NCI-H187 treated with DMSO at 0.1 percent for 48 hours (cell line): ENCODE data around the gene UNC5B.
"Not testable (repeated sequence)": the region's sequence is repeated elsewhere in the genome, so short reads cannot be mapped to it uniquely, and the experiment has no call there.

Experiments
- DNase-seq: peaks from one replicate; lab custom pipeline; 2025; lab: John Stamatoyannopoulos, UW

The UNC5B gene

DNA sequence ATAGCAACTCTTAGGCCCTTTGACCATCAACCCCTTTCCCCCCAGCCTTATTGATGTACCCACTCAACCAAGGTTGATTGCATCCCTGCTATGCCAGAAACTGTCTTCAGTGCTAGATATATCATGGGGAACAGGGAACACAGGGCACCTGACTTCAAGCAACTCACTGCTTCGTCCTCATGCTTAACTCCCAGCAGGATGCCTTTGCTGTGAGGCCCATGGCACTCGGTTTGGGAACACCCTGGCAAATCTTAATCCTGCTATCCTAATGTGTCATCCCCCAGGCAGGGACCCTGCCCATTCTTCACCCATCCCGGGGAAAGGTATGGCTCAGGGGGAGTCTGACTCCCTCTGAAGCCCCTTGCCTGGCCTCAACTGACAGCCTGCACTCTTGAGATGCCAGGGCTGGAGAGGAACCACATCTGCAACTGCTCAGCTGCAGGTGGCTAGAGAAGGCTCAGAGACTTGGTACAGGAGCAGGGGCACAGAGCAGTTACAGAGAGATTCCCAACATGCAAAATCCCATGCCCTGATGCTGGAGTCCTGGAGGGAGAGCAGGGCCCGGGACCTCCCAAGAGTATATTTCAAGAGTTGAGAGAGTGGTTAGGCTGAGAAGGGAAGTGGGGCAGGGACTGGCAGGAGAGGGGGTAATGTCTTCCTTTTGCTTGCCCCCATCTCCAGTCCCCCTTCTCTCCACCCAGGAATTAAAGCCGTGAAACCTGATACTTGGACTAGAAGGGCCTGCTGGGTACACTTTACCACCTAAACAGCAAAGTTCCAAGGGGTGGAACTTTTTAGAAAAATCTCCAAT is 2.4 kb upstream of the UNC5B start:
- DNase-seq = no peak

DNA sequence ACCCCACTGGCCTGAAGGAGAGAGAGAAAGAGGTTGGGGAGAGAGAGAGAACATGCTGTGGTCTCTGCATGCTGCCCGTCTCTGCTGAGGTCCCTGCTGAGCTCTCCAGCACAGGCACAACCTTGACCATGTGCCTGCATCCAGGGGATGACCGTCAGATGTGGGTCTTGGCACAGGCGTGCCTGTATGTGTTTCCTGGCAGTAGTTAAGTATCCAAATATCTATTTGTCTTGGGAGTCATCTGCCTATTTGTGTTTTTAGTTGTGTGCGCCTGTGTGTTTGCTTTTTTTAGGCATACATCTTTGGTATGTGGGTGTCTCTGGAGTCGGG is 1.9 kb upstream of the UNC5B start:
- no peak for DNase-seq

DNA sequence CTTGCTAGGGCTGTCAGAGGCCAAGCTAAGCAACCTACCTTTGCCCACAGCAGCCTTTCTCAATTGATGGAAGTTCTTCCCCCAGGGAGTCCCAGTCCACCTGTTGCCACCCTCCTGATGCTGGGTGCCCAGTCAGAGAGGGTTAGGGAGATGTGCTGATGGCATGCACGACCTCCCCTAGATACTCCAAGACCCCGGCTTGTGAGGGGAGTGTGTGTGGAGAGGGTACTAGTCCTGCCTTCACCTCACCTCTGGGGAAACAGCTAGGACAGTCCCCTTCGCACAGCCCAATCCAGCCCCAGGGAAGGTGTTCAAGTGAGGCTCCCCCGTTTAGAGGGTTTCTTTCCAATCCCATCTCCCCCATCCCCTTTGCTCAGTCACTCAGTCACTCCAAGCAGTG is 1.3 kb upstream of the UNC5B start:
- DNase-seq = no peak

DNA sequence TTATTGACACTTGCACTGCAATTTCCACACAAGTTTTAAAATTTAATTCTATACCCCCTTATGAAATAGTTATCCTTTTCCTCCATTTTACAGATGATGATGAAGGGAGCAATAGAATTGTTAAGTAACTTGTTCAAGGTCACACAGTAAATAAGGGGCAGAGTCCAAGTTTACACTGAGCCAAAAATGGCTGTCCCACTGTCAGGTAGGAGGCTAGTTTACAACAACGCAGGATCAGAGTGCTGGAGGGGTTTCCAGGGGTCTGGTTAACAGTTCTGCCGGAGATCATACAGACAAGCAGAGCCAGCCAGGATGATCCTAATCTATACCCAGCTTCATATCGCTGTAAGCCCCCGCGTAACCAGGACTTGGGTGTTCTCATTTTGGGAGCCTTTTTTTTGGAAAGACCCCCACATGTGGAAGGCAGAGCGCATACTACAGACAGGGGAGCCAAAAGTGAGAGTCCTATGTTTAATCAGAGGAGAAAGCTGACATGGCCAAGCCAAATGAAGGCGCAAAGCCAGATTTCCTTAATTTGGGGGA is 524 bp upstream of the UNC5B start:
- DNase-seq = no peak

DNA sequence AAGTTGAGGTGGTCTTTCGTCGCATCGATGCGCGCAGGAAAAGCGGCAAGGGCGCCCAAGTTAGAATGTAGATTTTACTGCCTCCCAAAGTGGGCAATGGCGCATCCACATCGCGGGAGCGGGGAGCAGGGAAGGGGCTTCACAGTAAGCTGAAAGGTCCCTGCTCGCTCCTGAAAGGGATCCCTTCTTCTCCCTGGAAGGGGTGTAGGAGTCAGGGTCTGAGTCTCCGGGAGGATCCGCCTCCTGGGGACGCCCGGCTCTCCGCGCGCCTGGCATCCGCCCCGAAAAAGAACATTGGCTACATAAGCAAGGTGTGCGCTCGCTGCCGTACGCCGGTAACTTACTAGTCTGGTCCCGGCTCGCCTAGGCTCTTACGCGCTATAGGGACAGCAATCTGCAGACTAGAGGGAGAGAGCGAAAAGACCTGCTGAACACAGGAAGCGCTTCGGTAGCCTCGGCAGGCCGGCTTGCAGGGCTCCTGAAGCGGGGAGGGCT is 804 bp downstream of the UNC5B start:
- no peak for DNase-seq

DNA sequence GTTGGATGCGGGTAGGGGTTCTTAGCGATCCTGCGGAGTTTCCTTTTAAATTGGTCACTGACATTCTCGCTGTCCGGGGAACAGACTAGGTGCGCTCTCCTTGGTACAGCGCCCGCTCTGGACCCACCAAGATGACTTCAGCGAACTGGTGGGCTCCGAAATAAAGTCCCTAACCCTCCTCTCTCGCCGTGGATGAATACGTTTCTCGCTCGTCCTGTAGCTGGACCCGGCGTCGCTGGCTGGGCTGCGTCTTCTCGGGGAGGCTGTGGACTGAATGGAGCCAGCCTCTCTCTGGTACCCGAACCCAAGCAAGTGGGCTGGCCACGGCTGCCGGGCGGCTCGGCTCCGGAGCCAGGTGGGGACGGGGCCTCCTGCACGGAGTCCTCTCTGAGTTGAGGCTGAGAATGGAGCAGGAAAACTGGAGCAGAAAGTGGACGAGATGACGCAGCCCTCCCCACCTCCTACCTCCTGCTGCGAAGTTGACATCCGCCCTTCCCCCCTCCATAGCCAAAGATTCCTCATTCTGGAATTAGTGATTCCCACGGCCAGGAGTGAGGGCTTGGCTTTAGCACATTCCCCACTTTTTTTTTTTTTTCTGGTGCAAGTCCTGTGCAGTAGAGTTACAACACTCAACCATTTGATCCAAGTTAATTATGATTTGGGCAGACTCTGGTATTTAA is 1.5 kb downstream of the UNC5B start:
- no peak for DNase-seq

DNA sequence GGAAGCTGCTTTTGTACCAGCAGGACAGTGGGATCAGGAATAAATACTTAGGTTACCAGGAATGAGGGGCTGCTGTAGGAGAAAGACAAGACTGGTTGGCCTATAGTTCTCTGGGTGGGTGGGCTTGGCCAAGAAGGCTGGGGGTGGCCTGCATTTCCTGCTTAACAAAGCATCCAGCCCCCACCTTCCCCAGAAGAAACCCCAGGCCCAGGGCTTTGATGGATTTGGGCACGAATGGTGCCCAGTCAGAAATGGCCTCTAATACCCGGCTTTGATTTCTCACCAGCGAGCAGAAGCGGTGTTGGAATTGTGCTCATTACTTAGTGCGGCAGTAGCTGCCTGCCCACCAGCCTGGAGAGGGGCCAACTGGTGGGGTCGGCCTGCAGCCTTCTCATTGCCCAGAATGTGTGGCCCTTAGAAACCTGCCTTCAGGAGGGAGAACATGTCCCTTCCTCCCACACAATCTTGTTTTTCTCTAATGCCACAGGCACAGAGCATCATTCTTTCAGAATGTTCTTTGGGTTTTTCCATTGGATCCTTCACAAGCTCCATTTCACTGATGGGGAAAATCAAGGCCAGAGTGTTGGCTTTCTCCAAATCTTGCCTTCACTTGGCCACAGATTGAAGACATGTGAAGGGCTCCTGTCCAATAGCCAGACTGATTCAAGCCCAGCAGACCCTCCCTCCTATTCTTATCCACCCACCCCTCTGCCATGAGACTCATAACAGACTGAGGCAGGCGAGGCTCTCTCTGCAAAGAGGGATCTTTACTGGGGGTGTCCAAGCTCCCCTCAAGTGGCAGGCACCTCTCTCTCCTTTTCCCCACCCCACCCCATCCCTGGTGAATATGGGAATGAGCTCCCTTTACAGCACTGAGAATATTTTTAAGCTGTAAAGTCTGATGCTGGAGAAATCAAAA is 2.5 kb downstream of the UNC5B start:
- no peak for DNase-seq

DNA sequence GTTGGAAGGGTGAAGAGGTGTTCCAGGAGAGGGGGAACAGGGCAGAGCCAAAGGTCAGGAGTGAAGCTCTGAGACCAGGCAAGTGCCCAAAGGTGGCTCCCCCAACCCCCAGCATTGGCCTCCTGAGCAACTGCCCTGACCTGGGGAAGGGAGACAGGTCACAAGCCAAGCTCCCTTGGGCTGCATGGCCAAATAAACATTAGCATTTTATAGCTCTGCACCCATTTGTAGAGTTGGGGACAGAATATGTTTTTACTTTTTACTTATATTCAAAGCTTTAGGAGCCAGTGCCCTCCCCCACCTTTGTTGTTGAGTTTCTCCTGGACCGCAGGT is 4.0 kb downstream of the UNC5B start:
- no peak for DNase-seq

DNA sequence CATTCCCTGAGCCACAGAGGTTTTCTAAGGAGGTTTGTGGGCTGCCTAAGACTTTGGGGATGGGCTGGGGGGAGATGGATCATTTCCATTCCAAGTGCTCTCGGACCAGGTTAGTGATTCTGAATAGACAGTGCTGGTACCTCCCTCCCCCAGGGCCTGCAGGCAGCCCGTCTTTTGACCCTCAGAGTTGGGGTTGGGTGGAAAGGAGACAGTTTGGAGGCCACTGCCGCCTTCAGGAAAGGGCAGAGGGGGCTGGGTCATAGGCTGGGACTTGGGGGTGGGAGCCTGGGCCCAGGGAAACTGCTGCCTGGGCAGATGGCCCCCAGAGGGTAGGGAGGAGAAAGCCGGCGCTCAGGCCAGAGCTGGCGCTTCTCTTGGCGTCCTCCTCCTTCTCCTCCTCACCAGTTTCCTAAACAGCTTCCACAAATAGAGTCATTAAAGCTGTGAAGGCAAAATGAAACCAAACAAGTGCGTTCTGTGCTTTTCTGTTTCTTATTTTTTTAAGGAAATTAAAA is 4.4 kb downstream of the UNC5B start:
- no peak for DNase-seq

DNA sequence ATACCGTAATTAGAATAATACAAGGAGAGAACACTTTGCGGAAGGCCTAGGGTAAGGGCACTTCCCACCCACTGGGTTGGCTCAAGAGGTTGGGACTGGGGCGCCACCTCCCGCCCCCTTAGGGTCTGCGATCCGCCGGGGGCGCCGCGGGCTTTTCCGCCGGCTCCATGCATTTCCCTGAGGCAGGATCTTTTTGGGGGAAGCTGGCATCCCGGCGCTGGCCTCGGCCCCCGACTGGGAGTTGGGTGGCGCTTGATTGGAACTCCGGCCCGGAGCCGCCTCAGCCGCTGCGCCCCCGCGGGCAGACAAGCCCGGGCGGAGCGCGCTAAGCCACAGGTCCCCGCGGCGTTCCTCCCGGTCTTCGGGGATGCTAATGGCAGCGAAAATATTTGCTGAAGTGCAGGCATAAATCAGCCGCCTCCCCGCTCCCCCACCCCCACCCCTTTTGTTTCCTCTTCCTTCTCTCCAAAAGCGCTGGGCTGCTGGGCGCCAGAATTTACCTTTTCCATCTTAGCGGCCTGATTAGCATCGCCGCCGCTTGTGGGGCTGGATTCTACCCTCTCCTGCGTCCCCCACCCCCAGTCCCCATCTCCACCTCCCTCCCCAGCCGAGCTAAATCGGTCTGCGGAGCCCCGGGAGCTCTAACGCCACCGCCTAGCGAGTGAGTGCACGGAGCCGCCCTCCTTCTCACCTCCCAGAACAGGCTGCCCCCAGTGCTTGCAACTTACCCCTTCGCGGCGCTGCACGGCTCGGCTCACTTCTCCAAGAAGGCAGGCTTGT is 5.1 kb downstream of the UNC5B start:
- no peak for DNase-seq

DNA sequence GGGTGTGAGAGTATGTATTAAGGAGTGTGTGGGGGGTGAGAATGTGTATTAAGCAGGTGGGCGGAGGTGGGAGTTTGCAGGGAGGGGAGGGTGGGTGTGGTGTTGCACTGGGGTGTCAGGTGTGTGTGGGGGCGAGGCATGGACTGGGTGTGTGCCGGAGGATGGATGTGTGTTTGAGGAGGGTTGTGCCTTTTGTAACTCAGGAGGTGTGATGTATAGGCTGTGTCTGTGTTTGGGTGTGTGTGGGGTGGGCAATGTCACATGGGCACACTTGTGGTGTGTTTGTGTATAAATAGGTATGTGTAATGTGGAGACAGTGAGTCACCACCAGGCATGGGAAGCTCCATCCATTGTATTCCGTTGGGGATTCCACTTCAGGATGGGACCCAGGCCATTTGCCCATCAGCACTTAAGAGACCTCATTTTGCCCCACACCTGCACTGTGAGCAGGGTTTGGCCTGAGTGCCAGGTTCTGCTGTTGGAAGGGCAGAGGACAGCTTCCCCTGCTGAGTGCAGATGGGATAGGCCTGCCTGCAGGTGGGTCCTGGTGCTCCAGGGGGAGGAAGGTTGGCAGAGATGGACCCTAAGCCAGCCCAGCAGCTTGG is 5.8 kb downstream of the UNC5B start:
- DNase-seq = no peak

DNA sequence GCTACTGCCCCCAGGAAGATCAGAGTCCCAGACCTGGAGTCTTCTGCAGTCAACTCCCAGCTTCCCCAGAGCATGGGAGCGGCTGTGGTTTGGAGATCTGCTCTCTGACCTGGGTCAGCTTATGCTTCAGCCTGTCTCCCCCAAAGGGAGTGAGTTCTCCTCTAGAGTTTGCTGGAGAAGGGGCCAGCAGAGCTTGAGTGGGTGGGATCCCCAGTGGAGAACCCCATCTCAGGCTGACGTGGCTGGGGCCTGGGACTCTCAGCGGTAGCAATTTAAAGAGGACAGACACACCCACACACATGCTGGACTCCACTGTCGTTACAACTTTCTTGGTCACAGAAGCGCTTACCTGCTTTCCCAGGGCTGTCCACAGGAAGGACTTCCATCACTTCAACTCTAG is 6.3 kb downstream of the UNC5B start:
- DNase-seq = no peak

DNA sequence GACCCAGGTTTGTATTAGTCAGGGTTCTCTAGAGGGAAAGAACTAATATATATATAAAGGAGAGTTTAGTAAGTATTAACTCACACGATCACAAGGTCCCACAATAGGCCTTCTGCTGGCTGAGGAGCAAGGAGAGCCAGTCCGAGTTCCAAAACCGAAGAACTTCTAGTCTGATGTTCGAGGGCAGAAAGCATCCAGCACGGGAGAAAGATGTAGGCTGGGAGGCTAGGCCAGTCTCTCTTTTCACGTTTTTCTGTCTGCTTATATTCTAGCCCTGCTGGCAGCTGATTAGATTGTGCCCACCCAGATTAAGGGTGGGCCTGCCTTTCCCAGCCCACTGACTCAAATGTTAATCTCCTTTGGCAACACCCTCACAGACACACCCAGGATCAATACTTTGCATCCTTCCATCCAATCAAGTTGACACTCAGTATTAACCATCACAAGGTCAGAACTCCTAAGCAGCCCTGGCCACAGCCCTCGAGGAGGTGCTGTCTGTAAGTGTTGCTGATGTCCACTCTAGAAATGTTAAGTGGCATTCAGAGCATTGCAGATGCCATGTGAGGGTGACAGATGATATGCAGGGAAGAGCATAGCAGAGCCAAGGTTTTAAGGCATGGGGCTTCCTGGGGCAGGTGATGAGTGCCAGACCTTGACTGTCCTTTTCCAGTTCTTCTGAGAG is 7.0 kb downstream of the UNC5B start:
- DNase-seq = not testable (repeated sequence)

DNA sequence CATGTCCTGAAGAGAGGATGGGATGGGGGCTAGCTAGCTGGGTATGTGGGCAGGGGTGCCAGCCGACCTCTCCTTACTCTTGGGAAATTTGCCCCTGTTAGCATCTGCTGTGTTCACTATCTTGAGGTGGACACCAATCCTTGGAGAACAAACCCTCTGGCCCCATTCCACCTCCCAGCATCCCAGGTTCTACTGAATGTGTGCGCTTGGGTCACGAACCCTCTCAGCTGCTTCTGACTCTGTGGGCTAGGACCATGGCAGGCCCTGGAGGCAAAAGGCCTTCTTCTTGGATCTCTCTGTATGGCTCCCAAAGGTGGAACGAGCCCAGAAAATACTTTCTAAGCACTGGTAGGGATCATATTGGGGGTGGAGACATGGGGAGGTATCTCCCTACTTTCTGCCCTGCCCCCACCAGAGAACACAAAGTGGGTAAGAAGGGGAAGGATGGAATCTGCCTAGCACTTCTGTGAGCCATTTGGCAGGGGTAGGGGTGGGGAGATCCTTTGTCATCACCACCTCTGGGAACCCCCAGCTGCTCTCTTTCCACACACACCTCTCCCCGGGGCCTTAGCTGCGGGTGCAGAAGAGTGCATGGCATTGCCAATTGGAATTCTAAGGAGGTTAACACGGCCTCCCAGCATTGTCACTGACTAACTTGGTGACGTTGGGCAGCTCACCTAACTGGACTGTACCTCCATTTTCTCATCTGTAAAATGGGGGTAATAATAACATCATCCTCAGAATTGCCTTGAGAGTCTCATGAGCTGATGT is 7.7 kb downstream of the UNC5B start:
- no peak for DNase-seq

DNA sequence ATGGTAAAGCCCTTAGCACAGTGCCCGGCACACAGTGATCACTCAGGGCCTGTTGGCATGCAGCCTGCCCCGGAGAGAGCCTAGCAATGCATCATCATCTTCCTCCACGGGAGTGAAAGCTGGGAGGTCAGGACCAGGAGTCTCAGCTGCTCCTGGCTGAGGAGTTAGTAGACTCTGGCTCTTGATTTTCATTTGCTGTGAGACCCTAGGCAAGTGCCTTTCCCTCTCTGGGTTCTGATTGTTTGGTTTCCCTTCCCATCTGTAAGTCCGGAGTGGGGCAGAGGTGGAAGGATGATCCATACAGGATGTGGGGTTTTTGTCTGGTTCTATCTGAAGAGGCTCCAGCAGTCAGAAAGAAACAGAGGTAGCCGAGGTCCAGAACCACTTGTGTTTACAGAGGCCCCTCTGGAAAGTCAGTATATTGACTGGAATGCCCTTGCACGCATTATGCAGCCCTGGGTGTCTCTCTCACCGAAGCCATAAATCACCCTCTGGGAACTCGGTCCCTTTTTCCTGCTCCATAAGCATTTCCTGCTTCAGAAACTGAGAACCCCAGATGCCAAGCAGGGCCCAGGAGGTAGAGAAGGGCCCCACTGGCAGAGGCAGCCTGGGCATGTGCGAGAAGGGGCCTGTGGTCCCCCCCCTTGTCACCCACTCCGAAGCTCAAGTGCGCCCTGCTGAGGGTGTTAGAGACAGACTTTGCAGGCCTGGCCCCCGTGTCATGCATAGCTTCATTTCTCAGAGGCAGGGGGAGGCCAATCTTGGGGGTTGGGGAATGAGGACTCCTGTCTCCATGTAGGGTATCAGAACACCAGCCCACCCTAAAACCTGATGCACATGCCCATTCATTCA is 8.5 kb downstream of the UNC5B start:
- no peak for DNase-seq

DNA sequence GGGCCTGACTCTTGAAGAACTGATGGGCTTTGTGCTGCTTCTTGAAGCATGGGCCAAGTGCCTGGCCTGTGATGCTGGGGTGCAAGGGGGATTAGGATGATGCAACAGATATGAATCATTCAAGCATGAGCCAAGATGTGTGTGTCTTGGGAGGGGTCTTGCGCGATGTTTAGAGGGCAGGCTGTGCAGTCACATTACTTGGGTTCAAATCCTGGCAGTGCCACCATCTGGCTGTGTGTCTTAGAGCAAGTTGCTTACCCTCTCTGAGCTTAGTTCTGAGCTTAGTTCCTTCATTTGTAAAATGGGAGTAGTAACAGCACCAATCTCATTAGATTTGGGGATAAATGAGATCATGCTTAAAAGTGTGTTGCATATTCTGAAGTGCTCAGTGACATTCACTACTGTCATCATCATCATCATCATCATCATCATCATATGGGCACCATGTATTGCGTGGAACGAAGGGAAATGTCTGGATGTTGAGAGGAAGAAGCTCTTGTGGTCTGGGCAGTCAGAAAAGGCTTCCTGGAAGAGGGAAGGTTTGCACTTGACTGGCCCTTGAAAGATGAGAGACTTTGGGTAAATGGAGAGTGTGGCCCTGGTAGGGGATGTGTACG is 9.3 kb downstream of the UNC5B start:
- DNase-seq = no peak

DNA sequence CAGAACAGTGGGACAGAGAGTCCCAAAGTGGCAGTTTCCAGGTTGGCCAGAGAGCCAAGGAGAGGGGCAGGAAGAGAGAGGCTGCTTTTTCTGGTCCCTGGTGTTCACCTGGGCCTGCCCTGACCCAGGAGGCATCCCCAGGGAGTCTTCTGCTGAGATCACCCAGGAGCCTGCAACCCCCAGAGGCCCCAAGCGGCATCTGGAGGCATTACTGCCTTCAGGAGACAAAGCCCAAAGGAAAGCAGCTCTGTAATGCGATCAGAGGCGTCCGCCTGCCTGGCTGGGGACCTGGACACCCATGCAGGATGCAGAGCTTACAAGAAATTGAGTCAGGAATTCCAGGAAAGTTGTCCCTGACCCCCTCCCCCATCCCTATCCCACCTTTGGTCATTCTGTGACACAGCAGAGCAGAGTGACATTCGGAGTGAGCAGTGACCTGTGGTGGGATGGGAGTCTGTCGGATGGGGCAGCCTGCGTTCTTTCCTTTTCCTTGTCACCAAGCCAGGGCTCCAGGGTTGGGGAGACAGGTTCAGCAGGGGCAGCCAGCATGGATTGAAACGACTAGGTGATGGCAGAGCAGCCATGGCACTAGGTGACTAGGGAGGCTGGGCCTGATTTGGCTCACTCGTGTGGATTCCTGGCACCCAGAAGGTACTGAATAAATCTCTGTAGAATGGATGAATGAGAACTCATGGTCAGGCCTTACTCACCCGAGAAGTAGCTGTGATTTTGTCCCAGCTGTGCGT is 10.4 kb downstream of the UNC5B start:
- DNase-seq = no peak
